Raji (cell line): Measurements from ENCODE around the gene SNX24.

ENCODE experiments used
- POLR2A ChIP-seq: IDR thresholded peaks from 2 replicates; pipeline ENCODE4 v1.6.1; 2011; ENCODE audit warnings: low read depth, low read length, control low read depth; ENCODE audit not compliant: insufficient read depth

SNX24 gene

GRCh38 chr5:122858451-122858850 is 13.0 kb downstream of the SNX24 start:
- no peak for TF ChIP-seq POLR2A

DNA sequence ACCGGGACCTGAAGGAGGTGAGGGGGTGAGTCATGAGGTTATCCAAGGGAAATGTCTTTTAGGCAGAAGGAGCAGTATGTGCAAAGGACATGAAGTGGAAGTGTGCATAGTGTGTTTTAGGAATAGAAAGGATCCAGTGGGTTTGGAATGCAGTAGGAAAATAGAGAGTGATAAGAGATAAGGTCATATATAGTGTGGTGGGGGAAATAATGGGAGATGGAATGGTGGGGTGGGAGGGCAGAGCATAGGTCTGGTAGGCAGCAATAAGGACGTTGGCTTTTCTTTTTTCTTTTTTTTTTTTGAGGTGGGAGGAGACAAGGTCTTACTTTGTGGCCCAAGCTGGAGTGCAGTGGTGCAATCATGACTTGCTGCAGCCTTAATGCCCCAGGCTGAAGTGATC is 17.8 kb downstream of the SNX24 start:
- no peak for TF ChIP-seq POLR2A

DNA sequence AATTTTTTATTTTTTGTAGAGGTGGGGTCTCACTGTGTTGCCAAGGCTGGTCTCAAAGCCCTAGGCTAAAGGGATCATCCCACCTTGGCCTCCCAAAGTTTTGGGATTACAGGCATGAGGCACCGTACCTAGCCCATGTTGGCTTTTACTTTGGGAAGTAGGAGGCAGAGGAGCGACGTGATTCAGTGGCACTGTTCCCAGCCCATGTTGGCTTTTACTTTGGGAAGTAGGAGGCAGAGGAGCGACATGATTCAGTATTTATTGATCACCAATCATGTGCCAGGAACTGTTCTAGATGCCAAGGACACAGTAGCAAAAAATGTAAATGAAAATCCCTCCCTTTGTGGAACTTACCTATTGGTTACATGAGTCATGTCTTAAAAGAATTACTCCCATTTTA is 18.3 kb downstream of the SNX24 start:
- no peak for TF ChIP-seq POLR2A

DNA sequence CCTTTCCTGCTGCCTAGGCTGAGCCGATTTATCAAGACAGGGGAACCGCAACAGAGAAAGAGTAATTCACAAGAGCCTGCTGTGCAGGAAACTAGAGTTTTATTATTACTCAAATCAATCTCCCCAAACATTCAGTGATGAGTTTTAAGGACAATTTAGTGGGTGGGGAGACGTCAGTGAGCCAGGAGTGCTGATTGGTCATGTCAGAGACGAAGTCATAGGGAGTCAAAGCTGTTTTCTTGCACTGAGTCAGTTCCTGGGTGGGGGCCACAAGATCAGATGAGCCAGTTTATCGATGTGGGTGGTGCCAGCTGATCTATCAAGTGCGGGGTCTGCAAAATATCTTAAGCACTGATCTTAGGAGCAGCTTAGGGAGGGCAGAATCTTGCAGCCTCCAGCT is 19.0 kb downstream of the SNX24 start:
- no peak for TF ChIP-seq POLR2A

- TF ChIP-seq POLR2A = no peak
Observed at GRCh38 chr5:122864842-122865241, 19.4 kb downstream of the SNX24 start.

DNA sequence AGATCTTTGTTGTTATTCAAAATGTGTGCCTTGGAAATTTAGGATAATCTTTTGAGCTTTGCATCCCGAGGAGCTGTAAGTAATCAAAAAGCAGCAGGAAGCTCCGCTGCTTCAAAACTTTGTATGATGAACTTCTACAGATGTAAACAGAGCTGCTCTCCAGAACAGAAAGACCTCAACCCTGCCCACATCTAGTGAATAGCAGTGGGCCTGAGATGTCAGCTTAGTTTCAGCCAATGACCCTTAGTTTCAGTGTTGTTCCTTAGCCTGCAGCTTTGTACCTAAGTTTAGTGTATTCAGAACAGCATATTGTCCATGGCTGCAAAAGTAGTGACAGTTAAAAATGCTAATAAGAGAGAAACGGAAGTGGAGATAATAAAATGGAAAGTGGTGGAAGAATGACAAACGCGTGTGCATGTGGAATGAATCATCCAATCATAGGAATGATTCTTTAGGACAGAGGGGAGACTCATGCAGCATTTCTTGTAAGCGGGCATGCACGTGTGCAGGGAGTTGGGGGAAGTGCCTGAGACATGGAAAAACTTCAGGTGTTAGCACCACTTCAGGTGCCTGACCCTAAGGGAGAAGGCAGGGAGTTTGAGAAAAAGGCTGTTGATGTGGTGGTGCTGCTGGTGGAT is 24.9 kb downstream of the SNX24 start:
- TF ChIP-seq POLR2A = no peak

DNA sequence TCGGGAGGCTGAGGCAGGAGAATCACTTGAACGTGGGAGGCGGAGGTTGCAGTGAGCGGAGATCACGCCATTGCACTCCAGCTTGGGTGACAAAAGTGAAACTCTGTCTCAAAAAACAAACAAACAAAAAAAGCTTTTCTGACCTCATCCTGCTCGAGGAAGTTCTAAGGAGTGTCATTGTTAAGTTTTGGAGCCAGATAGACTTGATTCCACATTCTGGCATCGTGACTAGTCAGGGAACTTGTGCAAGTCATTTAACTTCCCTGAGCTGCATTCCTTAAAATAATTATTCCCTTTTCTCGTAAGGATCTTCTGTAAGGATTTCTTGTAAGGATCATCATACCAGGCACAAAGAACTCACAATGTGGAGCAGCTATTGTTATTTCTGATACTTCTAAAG is 26.2 kb downstream of the SNX24 start:
- no peak for TF ChIP-seq POLR2A

DNA sequence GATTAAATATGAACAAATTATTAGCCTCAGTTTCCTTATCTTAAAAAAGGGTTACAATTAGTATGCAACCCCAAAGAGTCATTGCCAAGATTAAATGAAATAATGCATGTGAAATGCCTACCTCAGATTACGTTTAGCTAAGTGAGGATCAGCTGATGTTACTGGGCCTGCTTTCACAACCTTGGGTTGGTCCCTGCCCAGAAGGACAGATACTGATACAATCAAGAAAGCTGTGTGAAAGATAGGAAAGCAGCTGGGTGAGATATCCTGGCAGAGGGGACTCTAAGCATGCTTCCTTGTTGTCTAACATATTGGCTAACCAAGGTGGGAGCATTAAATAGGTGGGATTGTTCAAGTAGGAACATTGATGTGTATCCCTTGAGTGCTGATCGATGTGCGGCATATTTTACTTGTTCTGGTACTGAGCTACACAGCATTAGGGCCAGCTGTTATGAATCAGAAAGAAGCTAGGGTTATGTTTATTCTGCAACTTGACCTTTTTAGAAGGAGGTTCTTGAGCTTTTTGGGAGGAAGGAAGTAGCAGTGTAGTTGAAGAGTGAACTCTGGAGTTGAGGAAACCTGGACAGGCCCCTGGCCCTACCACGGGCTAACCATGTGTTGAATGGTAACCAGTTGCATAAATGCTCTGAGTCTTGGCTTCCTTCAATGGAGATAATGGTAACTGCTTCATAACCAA is 28.9 kb downstream of the SNX24 start:
- no peak for TF ChIP-seq POLR2A

- TF ChIP-seq POLR2A = no peak
Observed at GRCh38 chr5:122877518-122877917, 32.1 kb downstream of the SNX24 start.

GRCh38 chr5:122879076-122879475 is 33.7 kb downstream of the SNX24 start:
- TF ChIP-seq POLR2A = no peak

DNA sequence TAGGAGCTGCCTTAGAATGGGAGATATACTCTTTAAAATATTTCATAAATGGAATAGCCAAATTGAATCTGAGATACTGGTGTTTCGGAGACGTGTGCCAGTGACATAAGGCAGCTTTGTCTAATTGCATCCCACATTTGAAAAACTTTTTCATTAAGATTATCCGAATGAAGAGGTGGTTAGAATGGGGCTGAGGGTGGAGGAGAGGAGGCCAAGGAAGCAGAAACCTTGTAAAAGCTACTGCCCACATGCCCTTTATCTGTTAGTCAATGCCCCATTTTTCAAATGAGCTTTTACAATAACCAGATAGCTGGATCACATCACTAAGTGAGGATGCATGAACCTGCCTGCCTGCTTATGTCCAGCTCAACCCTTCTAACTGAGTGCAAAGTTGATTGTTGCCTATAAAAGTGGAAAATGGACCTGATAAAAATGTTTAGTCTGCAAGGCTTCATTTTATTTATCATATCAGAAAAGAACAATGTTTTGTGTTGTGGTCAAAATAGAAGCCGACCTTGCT is 34.8 kb downstream of the SNX24 start:
- no peak for TF ChIP-seq POLR2A

DNA sequence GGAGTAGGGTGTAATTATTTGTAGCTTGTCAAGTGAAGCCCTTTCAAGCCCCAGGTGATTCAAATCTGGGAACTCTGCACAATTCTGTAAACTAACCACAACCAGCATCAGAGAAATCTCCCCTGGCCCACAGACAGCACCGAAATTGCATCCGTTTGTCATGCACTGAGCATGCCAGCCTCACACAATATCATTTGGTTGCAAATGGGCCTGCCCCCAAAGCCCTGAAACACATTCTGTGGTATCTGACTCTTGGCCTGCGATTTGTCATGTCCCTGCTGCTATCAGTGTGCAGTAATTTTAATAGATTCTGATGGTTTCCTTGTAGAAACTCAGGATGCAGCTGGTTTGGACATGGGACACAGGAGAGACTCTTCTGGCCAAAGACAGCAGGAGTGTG is 35.3 kb downstream of the SNX24 start:
- TF ChIP-seq POLR2A = no peak

GRCh38 chr5:122882831-122883230 is 37.4 kb downstream of the SNX24 start:
- TF ChIP-seq POLR2A = no peak

DNA sequence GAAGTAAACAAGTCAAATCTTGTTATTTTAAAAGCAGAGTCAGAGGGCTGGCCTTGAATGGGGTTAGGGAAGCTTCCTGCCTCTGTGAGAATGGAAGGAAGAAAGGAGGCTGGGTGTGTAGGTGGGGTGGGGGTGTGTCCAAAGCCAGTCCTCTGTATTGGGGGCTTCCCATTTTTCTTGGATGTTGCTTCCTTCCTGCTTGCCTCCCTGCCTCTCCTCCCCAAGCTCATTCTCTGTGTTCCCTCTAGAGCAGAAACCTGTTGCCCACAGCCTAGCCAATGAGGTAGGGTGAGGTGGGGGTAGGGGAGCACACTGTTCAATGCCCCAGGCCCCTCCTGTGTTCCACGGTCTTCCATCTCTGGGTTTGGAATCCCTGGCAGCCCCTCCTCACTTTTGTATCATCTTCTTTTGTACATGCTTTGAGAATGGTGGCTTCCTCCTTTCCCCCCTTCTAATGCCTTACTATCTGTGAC is 39.7 kb downstream of the SNX24 start:
- TF ChIP-seq POLR2A = no peak

DNA sequence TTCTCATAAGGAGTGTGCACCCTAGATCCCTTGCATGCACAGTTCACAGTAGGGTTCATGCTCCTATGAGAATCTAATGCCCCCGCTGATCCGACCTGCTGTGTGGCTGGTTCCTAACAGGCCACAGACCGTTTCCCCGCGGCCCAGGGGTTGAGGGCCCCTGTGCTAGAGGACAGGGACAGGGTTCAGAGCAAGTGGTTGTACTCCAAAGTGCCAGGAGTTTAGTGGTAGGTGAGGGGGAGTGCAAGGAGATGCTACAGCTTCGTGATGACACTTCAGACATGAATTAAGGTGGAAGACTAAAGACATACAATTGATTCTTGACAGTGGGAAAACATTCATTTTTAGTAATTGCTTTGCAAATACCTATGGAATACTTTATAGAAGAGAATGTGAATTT is 40.5 kb downstream of the SNX24 start:
- no peak for TF ChIP-seq POLR2A

GRCh38 chr5:122895141-122895540 is 49.7 kb downstream of the SNX24 start:
- TF ChIP-seq POLR2A = no peak
